Spinal cord (tissue), 10 donors: ENCODE data around the gene HOXC10. TPM values are rescaled to one million over a fixed set of nuclear protein-coding genes. Genes with fewer than 3 reads are reported as not detected.

Experiments
- DNase-seq, 6 donors: peaks; one replicate each; pipeline versions ENCODE4 v3.0.0 to v3.0.0-alpha.2; 2013 to 2015; ENCODE audit warnings: low spot score in 6 of 6, low read depth in 4 of 6
- H3K27ac ChIP-seq: one replicate; pipeline ENCODE4 v1.5.1; 2013; ENCODE audit warnings: low read depth, low read length, control low read depth
- H3K27me3 ChIP-seq: one replicate; pipeline ENCODE4 v1.6.1; 2013; ENCODE audit warnings: low read length; ENCODE audit not compliant: control insufficient read depth, insufficient read depth
- H3K36me3 ChIP-seq: one replicate; pipeline ENCODE4 v1.6.1; 2013; ENCODE audit warnings: low read length; ENCODE audit not compliant: control insufficient read depth, insufficient read depth
- H3K4me1 ChIP-seq: one replicate; pipeline ENCODE4 v1.6.1; 2013; ENCODE audit warnings: low read length; ENCODE audit not compliant: control insufficient read depth, insufficient read depth
- H3K4me3 ChIP-seq: one replicate; pipeline ENCODE4 v1.5.1; 2013; ENCODE audit warnings: low read depth, low read length, control low read depth
- H3K9me3 ChIP-seq: one replicate; pipeline ENCODE4 v1.6.1; 2013; ENCODE audit warnings: low read length; ENCODE audit not compliant: control insufficient read depth, insufficient read depth
- WGBS: methylation state at CpG from one replicate; pipeline ENCODE4 v1.1.5; 2013; ENCODE audit warnings: missing lambda C conversion rate; ENCODE audit not compliant: insufficient coverage; 5-methylcytosine and 5-hydroxymethylcytosine counted together
- polyA plus RNA-seq, 2 donors: library from polyadenylated mRNA; unstranded; fragments of 120-200 nt; gene quantifications; one replicate each; pipeline ENCODE4 v1.2.1, GENCODE V29; 2013; ENCODE audit not compliant: insufficient read length in 2 of 2
- total RNA-seq, 2 donors: library from RNA; depleted of rRNA in 1 of 2; stranded (reverse); fragments of 120-200 nt in 1 of 2; fragments of >200 nt in 1 of 2; gene quantifications; one replicate each; pipeline versions ENCODE4 v1.2.3 to v1.2.4, GENCODE V29; 2013 to 2014
- donor health status: healthy.

HOXC10 gene
- total and polyA plus RNA-seq, 4 donors, result 0.81 to 9.2 TPM; not detected in 2

DNA sequence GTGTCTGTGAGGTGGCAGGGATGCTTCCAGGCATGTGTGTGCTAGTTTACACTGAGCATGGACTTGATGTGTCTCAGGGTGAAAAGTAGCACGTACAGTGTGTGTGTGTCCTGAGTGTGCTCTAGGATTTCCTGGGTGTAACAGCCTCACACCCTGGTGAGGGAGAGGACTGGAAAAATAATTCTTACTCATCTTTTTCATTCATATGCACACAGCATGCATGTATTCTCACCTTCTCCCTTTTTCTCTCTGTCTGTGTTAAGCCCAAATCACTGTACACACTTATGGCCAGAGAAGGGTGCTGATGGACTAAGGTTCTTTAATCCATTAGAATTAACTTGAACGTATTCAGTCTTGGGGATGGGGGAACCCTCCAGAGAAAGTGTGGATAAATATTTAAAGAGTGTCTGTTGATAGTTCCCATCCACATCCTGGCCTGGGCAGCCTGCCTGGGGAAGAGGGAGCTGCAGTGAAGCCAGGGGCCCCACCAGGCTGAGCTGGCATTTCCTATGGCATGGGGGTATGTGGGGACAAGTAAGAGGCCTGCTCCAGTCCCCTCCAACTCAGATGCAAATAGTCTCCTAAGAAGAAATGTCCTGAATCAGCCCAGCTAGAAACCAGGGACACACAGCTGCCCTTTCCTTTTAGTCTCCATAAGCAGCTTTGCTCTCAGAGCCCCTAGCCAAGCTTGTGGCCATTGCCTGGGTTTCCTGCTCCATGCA lies 22.8 kb downstream of the HOXC10 start:
- H3K27ac ChIP-seq, result peak overlapping the region; percentile 99
- peaks cover 10% of the 10 kb centered on the region for H3K36me3 ChIP-seq
- DNase-seq, result no peak
- H3K4me1 ChIP-seq, result peaks cover 75% of the 10 kb centered on the region
- H3K9me3 ChIP-seq, result no peaks in the 10 kb centered on the region
- H3K4me3 ChIP-seq, result peak overlapping the region; percentile 70
- peaks cover 6% of the 10 kb centered on the region for H3K27me3 ChIP-seq
- WGBS, result no CpG with 5 or more reads among the region's 2 CpGs

DNA sequence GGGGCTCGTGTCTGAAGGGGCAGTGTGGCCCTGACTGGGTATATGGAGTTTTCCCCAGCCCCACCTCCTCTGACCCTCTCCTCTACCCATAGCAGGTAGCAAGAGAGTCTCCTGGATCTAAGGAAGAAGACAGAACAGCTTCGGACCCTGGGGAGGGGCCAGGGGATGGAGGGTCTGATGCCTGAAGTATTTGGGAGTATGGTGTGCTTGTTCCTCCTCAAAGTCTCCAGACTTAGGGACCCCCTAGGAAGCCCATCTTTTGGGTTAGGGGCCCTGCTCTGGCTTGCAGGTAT lies 23.3 kb downstream of the HOXC10 start:
- Histone ChIP-seq H3K27me3 (peaks cover 6% of the 10 kb centered on the region), H3K27ac (peak overlapping the region; percentile 88), H3K4me1 (peaks cover 75% of the 10 kb centered on the region), H3K9me3 (no peaks in the 10 kb centered on the region), H3K4me3 (peak overlapping the region; percentile 70), H3K36me3 (peaks cover 6% of the 10 kb centered on the region)
- no CpG with 5 or more reads among the region's 2 CpGs for WGBS
- DNase-seq, result no peak

DNA sequence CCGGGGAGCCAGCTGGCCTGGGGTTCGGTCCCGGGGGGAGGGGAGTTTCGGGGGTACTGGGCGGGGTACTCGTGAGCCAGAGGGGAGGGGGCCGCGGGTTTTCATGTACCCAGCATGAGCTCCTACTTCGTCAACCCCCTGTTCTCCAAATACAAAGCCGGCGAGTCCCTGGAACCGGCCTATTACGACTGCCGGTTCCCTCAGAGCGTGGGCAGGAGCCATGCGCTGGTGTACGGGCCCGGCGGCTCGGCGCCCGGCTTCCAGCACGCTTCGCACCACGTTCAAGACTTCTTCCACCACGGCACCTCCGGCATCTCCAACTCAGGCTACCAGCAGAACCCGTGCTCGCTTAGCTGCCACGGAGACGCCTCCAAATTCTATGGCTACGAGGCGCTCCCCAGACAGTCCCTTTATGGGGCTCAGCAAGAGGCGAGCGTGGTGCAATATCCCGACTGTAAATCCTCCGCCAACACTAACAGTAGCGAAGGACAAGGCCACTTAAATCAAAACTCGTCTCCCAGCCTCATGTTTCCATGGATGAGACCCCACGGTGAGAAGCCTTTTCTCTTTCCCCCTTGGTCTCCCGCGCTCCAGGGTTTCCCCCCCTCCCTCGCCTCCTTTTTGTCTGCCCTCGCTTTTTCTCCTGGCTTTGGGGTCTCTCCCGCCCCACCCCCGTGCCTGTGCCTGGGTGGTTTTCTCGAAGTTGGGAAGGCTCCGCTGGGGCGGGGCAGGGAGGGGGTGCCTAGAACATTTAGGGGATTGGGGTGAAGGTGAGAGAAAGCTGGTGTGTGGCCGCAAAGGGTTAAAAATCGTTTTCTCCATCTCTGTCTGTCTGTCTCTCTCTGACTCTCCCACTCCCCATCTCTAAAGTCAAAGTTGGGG lies 24.5 kb downstream of the HOXC10 start:
- Histone ChIP-seq H3K27ac (peak overlapping the region; percentile 95), H3K4me3 (peak overlapping the region; percentile 70), H3K4me1 (peaks cover 75% of the 10 kb centered on the region), H3K27me3 (peaks cover 8% of the 10 kb centered on the region), H3K9me3 (no peaks in the 10 kb centered on the region), H3K36me3 (peaks cover 3% of the 10 kb centered on the region)
- peak in 1 of 6 donors; percentile 72 for DNase-seq
- under 1% methylated on average over 37 of the region's 51 CpGs for WGBS

DNA sequence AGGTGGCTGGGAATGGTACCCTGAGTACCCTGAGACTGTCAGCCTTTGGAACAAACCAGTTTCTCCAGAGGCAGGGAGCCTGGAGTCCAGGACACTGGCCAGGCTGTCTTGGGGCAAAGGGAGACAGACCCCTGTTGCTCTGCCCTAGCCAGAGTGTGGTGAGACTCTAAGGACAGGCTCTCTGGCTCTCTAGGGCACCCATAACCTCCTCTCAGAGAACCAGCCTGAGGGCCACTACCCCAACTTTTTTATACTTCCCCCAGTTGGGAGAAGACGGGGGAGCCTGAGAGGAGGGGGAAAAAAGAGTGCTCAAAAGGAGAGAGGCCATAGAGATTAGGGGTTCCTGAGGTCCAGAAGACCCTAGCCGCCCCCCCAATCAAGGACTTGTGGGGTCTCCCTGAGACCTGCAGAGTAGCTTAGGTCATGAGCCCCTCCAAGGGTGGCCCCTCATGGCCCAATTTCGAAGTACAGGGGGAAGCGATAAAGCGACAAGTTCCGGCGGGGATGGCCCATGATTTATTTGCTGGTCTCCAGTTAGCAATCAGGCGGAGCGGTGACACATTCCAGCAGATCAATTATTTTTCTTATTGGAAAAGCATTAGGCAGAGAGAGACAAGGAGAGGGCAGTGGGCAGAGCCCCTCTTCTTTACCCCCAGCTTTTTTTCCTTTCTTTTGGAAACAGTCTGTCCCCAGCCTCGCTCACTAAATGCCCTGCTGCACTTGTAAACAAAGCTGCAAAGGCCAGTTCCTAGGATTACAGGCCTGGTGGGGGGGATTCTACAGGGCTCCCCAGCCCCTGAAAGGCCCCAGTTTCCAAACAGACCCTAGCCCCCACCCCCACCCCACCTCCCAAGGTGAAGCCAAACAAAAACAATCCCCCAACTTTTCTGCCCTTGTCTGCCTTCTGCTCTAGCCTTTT lies 25.4 kb downstream of the HOXC10 start:
- Histone ChIP-seq H3K4me1 (peaks cover 75% of the 10 kb centered on the region), H3K4me3 (peak overlapping the region; percentile 70), H3K36me3 (no peaks in the 10 kb centered on the region), H3K27ac (peak overlapping the region; percentile 95), H3K9me3 (no peaks in the 10 kb centered on the region), H3K27me3 (peaks cover 5% of the 10 kb centered on the region)
- WGBS, result 16% methylated on average over 3 of the region's 10 CpGs
- no peak for DNase-seq

DNA sequence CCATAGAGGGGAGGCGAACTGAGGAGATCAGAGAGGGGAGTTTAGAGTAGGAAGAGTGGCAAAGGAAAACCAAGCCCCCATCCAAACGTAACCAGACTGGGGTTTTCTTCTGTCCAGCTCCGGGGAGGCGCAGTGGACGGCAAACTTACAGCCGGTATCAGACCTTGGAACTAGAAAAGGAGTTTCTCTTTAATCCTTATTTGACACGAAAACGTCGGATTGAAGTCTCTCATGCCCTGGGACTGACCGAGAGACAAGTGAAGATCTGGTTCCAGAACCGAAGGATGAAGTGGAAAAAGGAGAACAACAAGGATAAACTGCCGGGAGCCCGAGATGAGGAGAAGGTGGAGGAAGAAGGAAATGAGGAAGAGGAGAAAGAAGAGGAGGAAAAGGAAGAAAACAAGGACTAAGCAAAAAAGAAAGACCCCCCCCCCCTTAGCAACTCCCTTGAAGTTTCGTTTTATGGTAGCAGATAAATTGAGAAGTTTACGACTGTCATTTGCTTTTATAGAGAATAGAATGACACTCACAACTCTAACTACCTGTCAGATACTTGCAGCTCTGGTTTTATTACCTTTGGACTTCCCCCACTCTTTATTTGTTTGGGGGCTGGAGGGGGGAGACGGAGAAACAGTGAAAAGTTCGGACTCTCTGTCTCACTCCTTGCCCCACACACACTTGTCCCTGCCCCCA lies 26.2 kb downstream of the HOXC10 start:
- no peak for DNase-seq
- peak overlapping the region; percentile 95 for H3K27ac ChIP-seq

DNA sequence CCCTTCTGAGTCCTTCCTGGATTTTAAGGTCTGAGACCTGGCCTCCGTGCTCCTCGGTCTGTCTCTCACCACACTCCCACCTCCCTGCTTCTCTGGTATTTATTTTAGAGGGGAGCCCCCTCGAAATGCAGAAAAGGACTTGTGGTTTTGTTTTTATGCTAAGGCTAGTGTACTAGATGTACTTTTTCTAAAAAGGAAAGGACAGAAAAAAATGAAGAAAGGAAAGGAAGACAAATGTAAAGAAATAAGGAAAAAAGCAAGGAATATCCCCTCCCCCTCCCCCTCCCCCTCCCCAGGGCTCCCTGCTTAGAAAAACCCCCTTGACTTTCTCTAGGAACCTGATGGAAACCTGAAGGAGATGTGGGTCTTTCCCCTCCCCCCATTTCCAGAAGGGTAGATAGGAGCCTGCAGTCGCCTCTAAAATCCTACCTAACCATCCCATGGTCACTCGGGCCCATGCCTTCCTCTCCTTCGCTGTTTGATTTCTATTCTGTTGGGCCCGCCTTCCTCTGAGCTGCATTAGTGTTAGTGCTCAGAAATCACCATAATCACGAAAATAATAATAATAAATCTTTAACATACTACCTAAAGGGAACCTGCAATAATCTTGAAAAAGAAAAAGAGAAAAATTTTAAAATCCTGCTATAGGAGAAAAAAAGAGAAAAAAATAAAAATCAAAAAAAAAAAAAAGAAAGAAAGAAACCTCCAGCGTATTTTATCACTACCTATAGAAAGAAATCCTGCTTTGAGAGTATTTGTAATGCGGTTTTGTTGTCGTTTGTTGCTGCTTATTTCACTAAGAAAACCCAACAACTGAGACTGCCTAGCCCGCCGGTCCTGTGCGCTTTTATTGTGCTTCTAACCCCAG lies 27.0 kb downstream of the HOXC10 start:
- 40% methylated on average over 2 of the region's 14 CpGs for WGBS
- H3K4me3 ChIP-seq, result peak overlapping the region; percentile 70
- H3K27me3 ChIP-seq, result peaks cover 2% of the 10 kb centered on the region
- no peak for DNase-seq
- no peaks in the 10 kb centered on the region for H3K9me3 ChIP-seq
- peak overlapping the region; percentile 100 for H3K27ac ChIP-seq
- H3K36me3 ChIP-seq, result no peaks in the 10 kb centered on the region
- peaks cover 72% of the 10 kb centered on the region for H3K4me1 ChIP-seq

More for the DNA sequence above, 26.2 kb downstream of the HOXC10 start:
- peak overlapping the region; percentile 70 for H3K4me3 ChIP-seq
- H3K4me1 ChIP-seq, result peaks cover 75% of the 10 kb centered on the region
- H3K36me3 ChIP-seq, result no peaks in the 10 kb centered on the region
- WGBS, result 10% methylated on average over 9 of the region's 17 CpGs
- H3K9me3 ChIP-seq, result no peaks in the 10 kb centered on the region
- peaks cover 2% of the 10 kb centered on the region for H3K27me3 ChIP-seq

DNA sequence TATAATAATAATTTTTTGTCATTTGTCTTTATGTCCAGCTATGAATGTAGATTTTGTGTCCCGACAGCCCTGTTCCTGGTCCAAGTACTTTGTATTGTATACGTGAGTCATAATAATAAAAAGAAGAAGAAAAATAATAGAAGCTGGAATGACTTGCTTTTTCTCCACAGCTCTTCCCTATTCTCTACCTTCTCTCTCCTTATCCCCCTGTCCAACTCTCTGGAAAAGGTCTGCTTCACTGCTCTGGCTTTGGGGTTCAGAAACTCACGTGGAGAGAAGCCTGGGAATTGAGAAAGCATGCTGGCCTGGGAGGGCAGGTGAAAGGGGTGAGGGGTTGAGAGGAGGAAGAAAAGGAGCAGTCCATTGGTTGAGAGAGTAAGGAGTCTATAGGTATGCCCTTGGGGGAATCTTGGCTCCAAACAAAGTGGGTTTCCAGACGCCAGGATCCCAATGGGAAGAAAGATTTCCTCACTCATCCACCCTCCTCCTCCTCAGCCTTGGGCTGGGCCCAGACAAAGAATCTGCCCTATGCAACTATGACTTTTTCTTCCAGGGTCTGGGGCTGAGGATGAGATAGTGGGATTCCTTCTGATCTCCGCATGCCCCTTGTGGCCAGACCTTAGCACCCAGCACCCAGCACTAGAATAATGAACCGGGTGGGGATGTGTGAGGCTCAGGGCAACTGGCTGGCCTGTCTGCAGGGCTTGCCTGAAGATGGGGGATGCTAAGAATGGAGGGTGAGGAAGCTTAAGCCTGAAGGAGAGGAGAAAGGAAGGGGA lies 27.9 kb downstream of the HOXC10 start:
- H3K9me3 ChIP-seq, result no peaks in the 10 kb centered on the region
- WGBS, result 67% methylated on average over 1 of the region's 6 CpGs
- H3K36me3 ChIP-seq, result no peaks in the 10 kb centered on the region
- H3K27me3 ChIP-seq, result peaks cover 2% of the 10 kb centered on the region
- no peak for DNase-seq
- H3K4me1 ChIP-seq, result peaks cover 74% of the 10 kb centered on the region
- H3K4me3 ChIP-seq, result no peak overlapping the region
- H3K27ac ChIP-seq, result peak overlapping the region; percentile 100
